HEK293 (cell line): ENCODE results near the gene ERBB2.

ENCODE experiments used
- CTCF ChIP-seq: fragments of 450-650 bp; formaldehyde crosslinking; IDR thresholded peaks from 2 replicates; pipeline ENCODE4 v1.5.1; 2016; ENCODE audit warnings: missing biosample characterization, missing genetic modification characterization
- GLIS1 ChIP-seq: fragments of 450-650 bp; formaldehyde crosslinking; IDR thresholded peaks from 2 replicates; pipeline ENCODE4 v1.5.1; 2016; ENCODE audit warnings: missing biosample characterization, missing genetic modification characterization
- KLF7 ChIP-seq: fragments of 450-650 bp; formaldehyde crosslinking; IDR thresholded peaks from 2 replicates; pipeline ENCODE4 v1.5.1; 2016; ENCODE audit warnings: missing biosample characterization, missing genetic modification characterization, borderline replicate concordance
- MYNN ChIP-seq: fragments of 450-650 bp; formaldehyde crosslinking; IDR thresholded peaks from 2 replicates; pipeline ENCODE4 v1.5.1; 2016; ENCODE audit warnings: missing biosample characterization, missing genetic modification characterization, borderline replicate concordance
- MZF1 ChIP-seq: fragments of 450-650 bp; formaldehyde crosslinking; IDR thresholded peaks from 2 replicates; pipeline ENCODE4 v1.5.1; 2017; ENCODE audit warnings: missing biosample characterization, missing genetic modification characterization, borderline replicate concordance
- PBX3 ChIP-seq: sonication (generic); formaldehyde crosslinking; IDR thresholded peaks from 2 replicates; pipeline ENCODE4 v1.8.1; 2022; ENCODE audit warnings: mild to moderate bottlenecking, moderate library complexity, missing genetic modification reagents
- REST ChIP-seq: fragments of 450-650 bp; formaldehyde crosslinking; IDR thresholded peaks from 2 replicates; pipeline ENCODE4 v1.5.1; 2016; ENCODE audit warnings: missing biosample characterization, missing genetic modification characterization
- SP3 ChIP-seq: fragments of 450-650 bp; formaldehyde crosslinking; IDR thresholded peaks from 2 replicates; pipeline ENCODE4 v1.5.1; 2016; ENCODE audit warnings: missing biosample characterization, missing genetic modification characterization
- SP7 ChIP-seq: fragments of 450-650 bp; formaldehyde crosslinking; IDR thresholded peaks from 2 replicates; pipeline ENCODE4 v1.5.1; 2016; ENCODE audit warnings: missing biosample characterization, missing genetic modification characterization
- ZBTB1 ChIP-seq: fragments of 450-650 bp; formaldehyde crosslinking; IDR thresholded peaks from 2 replicates; pipeline ENCODE4 v1.5.1; 2016; ENCODE audit warnings: missing biosample characterization, missing genetic modification characterization
- ZNF184 ChIP-seq: fragments of 450-650 bp; IDR thresholded peaks from 2 replicates; pipeline ENCODE4 v1.5.1; 2018; ENCODE audit warnings: missing biosample characterization, mild to moderate bottlenecking, missing genetic modification characterization
- ZNF324 ChIP-seq: fragments of 450-650 bp; formaldehyde crosslinking; IDR thresholded peaks from 2 replicates; pipeline ENCODE4 v1.5.1; 2016; ENCODE audit warnings: missing biosample characterization, missing genetic modification characterization
- ZNF416 ChIP-seq: fragments of 450-650 bp; formaldehyde crosslinking; IDR thresholded peaks from 2 replicates; pipeline ENCODE4 v1.5.1; 2016; ENCODE audit warnings: missing biosample characterization, missing genetic modification characterization
- ZNF624 ChIP-seq: fragments of 450-650 bp; formaldehyde crosslinking; IDR thresholded peaks from 2 replicates; pipeline ENCODE4 v1.5.1; 2017; ENCODE audit warnings: missing biosample characterization, missing genetic modification characterization

GRCh38 chr17:39694593-39694992, 5.3 kb upstream of the ERBB2 start:
- TF ChIP-seq CTCF (no peak), ZNF324 (tag by site-specific recombination) (no peak), PBX3 (no peak), ZNF416 (tag by site-specific recombination) (no peak), SP7 (tag by site-specific recombination) (no peak), MYNN (no peak), GLIS1 (tag by site-specific recombination) (no peak), MZF1 (tag by site-specific recombination) (no peak), SP3 (tag by site-specific recombination) (no peak), ZNF184 (tag by site-specific recombination) (no peak), ZBTB1 (tag by site-specific recombination) (no peak), KLF7 (tag by site-specific recombination) (no peak), ZNF624 (tag by site-specific recombination) (no peak), REST (no peak)
